CD14-positive monocyte (primary cell): ENCODE measurements around the gene DOCK4. TPM values are rescaled to one million over a fixed set of nuclear protein-coding genes. Genes with fewer than 3 reads are reported as not detected.

Experiments
- DNase-seq, 3 donors: peaks; one replicate each; pipeline ENCODE4 v3.0.0-alpha.2; 2011 to 2022
- H2AFZ ChIP-seq: 2 replicates; pipeline ENCODE4 v1.6.0; 2012; ENCODE audit warnings: mild to moderate bottlenecking, low read depth, low read length, inconsistent platforms; ENCODE audit not compliant: insufficient read depth, poor library complexity, severe bottlenecking
- H3K27ac ChIP-seq, 2 donors: 1 replicate in 1 of 2; 2 replicates in 1 of 2; pipeline ENCODE4 v1.5.1; 2012 to 2013; ENCODE audit warnings: low read length in 2 of 2, control low read depth in 1 of 2, inconsistent platforms in 1 of 2, low read depth in 1 of 2, mild to moderate bottlenecking in 1 of 2
- H3K27me3 ChIP-seq, 2 donors: one replicate each; pipeline versions ENCODE4 v1.6.0 to v1.6.1; 2011 to 2013; ENCODE audit warnings: low read length in 2 of 2; ENCODE audit not compliant: control insufficient read depth in 2 of 2, insufficient read depth in 2 of 2
- H3K36me3 ChIP-seq, 2 donors: replicated peaks in 1 of 2; 1 replicate in 1 of 2; 2 replicates in 1 of 2; pipeline versions ENCODE4 v1.5.1 to v1.6.1; 2012 to 2013; ENCODE audit warnings: low read length in 2 of 2, control low read depth in 1 of 2, inconsistent platforms in 1 of 2, mild to moderate bottlenecking in 1 of 2; ENCODE audit not compliant: insufficient read depth in 2 of 2, control insufficient read depth in 1 of 2
- H3K4me1 ChIP-seq, 2 donors: 1 replicate in 1 of 2; 2 replicates in 1 of 2; pipeline versions ENCODE4 v1.5.1 to v1.6.1; 2012 to 2013; ENCODE audit warnings: low read length in 2 of 2, control low read depth in 1 of 2, inconsistent platforms in 1 of 2, mild to moderate bottlenecking in 1 of 2, moderate library complexity in 1 of 2; ENCODE audit not compliant: insufficient read depth in 2 of 2, control insufficient read depth in 1 of 2
- H3K4me2 ChIP-seq: replicated peaks from 2 replicates; pipeline ENCODE3; 2012; ENCODE audit warnings: low read length, moderate library complexity, mild to moderate bottlenecking; ENCODE audit not compliant: poor library complexity, severe bottlenecking; ENCODE audit errors: extremely low read depth
- H3K4me3 ChIP-seq, 3 experiments: fragments of 200-600 bp in 1 of 3; sonication (generic) in 1 of 3; replicated peaks in 1 of 3; 1 replicate in 2 of 3; 2 replicates in 1 of 3; pipeline ENCODE4 v1.5.1; 2011 to 2013; ENCODE audit warnings: low read length in 3 of 3, mild to moderate bottlenecking in 3 of 3, control low read depth in 2 of 3, low read depth in 2 of 3, inconsistent platforms in 1 of 3, moderate library complexity in 1 of 3
- H3K79me2 ChIP-seq: 2 replicates; pipeline ENCODE4 v1.6.0; 2012; ENCODE audit warnings: mild to moderate bottlenecking, control low read depth, inconsistent platforms, low read length, moderate library complexity; ENCODE audit not compliant: insufficient read depth
- H3K9ac ChIP-seq: 2 replicates; pipeline ENCODE4 v1.6.0; 2017; ENCODE audit warnings: low read length, mild to moderate bottlenecking; ENCODE audit not compliant: insufficient read depth, poor library complexity, severe bottlenecking
- H3K9me3 ChIP-seq, 2 donors: replicated peaks in 1 of 2; 1 replicate in 1 of 2; 2 replicates in 1 of 2; pipeline versions ENCODE4 v1.5.1 to v1.6.1; 2012 to 2013; ENCODE audit warnings: low read length in 2 of 2, control low read depth in 1 of 2; ENCODE audit not compliant: control insufficient read depth in 1 of 2, insufficient read depth in 1 of 2
- H4K20me1 ChIP-seq: 2 replicates; pipeline ENCODE4 v1.6.0; 2012; ENCODE audit warnings: mild to moderate bottlenecking, low read length, control low read depth, moderate library complexity; ENCODE audit not compliant: insufficient read depth
- H3K27ac Mint-ChIP-seq, 7 donors: one replicate each; pipeline ENCODE4 v1.8.0; 2020; ENCODE audit warnings: mild to moderate bottlenecking in 7 of 7, mixed read lengths in 7 of 7, moderate library complexity in 6 of 7, inconsistent platforms in 2 of 7
- H3K27me3 Mint-ChIP-seq, 3 donors: one replicate each; pipeline ENCODE4 v1.8.0; 2021 to 2022; ENCODE audit warnings: low read depth in 3 of 3, mild to moderate bottlenecking in 3 of 3, mixed read lengths in 3 of 3, moderate library complexity in 3 of 3, inconsistent platforms in 1 of 3
- H3K36me3 Mint-ChIP-seq, 2 donors: one replicate each; pipeline ENCODE4 v1.8.0; 2020; ENCODE audit warnings: mixed read lengths in 2 of 2, inconsistent platforms in 1 of 2, mild to moderate bottlenecking in 1 of 2
- H3K4me1 Mint-ChIP-seq: one replicate; pipeline ENCODE4 v1.8.0; 2020; ENCODE audit warnings: mild to moderate bottlenecking, mixed read lengths
- H3K4me3 Mint-ChIP-seq, 2 donors: one replicate each; pipeline ENCODE4 v1.8.0; 2020; ENCODE audit warnings: mild to moderate bottlenecking in 2 of 2, mixed read lengths in 2 of 2, moderate library complexity in 1 of 2
- H3K9me3 Mint-ChIP-seq, 7 donors: one replicate each; pipeline ENCODE4 v1.8.0; 2020 to 2022; ENCODE audit warnings: mixed read lengths in 7 of 7, mild to moderate bottlenecking in 6 of 7, moderate library complexity in 6 of 7, inconsistent platforms in 2 of 7
- WGBS: methylation state at CpG from one replicate; pipeline ENCODE4 v1.1.5; 2013; ENCODE audit warnings: missing lambda C conversion rate; ENCODE audit not compliant: insufficient coverage; 5-methylcytosine and 5-hydroxymethylcytosine counted together
- intact Hi-C, 2 donors: fragments of 100-400 bp; cut with micrococcal nuclease; formaldehyde crosslinking; loops; one replicate each; pipeline versions ENCODE4 v1.15.0 to v1.15.1; 2023
- polyA plus RNA-seq, 3 donors: library from polyadenylated mRNA; depleted of rRNA in 1 of 3; unstranded in 2 of 3; stranded (reverse) in 1 of 3; fragments of 300-500 nt in 2 of 3; fragments of >200 nt in 1 of 3; fragmentation: Illumina TruSeq in 2 of 3; gene quantifications; 1 replicate in 2 of 3; 2 replicates in 1 of 3; pipeline ENCODE4 v1.2.3, GENCODE V29; 2012 to 2021
- TF ChIP-seq, protein P1 (sequence below): fragments of 200-600 bp; IDR thresholded peaks from one replicate; pipeline ENCODE4 v1.8.0; 2022; ENCODE audit warnings: antibody characterized with exemption, mild to moderate bottlenecking

Gene DOCK4
- polyA plus RNA-seq, 3 donors: 1.3 to 5.0 (median 2.7) TPM

DNA sequence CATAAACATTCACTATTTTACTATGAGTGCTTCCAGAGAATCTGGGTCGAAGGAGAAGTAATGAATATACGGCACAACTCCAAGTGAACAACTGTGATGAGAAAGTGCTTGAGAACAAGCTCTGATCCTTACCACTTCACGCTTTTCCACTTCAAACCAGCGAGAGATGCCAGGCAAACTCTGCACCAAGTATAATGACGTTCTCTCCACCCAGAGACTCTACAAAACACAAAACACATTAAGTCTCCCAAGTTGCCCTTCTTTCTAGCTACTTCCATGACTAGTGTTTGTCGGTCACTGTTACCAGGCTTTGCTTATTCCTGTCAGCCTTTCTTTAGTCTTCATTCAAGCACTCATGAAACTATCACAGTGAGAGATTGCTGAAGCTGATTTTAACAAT lies 450.8 kb downstream of the DOCK4 start:
- Histone ChIP-seq H3K4me2 (no peak overlapping the region), H3K4me3 (no peak overlapping the region), H3K4me1 (no peaks in the 10 kb centered on the region), H4K20me1 (no peaks in the 10 kb centered on the region), H3K79me2 (no peaks in the 10 kb centered on the region), H3K27ac (no peak overlapping the region), H2AFZ (no peak overlapping the region), H3K9me3 (no peaks in the 10 kb centered on the region), H3K9ac (no peak overlapping the region), H3K27me3 (no peaks in the 10 kb centered on the region), H3K36me3 (no peaks in the 10 kb centered on the region)
- Mint-ChIP-seq H3K9me3 (peaks cover 0 to 6% (median 0%) of the 10 kb centered on the region in 7 donors), H3K27ac (no peak overlapping the region), H3K4me1 (no peaks in the 10 kb centered on the region), H3K27me3 (peaks cover 0 to 1% (median 0%) of the 10 kb centered on the region in 3 donors), H3K4me3 (no peak overlapping the region), H3K36me3 (no peaks in the 10 kb centered on the region)
- DNase-seq: no peak
- TF ChIP-seq, protein P1, sequence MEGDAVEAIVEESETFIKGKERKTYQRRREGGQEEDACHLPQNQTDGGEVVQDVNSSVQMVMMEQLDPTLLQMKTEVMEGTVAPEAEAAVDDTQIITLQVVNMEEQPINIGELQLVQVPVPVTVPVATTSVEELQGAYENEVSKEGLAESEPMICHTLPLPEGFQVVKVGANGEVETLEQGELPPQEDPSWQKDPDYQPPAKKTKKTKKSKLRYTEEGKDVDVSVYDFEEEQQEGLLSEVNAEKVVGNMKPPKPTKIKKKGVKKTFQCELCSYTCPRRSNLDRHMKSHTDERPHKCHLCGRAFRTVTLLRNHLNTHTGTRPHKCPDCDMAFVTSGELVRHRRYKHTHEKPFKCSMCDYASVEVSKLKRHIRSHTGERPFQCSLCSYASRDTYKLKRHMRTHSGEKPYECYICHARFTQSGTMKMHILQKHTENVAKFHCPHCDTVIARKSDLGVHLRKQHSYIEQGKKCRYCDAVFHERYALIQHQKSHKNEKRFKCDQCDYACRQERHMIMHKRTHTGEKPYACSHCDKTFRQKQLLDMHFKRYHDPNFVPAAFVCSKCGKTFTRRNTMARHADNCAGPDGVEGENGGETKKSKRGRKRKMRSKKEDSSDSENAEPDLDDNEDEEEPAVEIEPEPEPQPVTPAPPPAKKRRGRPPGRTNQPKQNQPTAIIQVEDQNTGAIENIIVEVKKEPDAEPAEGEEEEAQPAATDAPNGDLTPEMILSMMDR: no peak
- WGBS: 100% methylated on average over 4 of the region's 6 CpGs
- intact Hi-C loops: loop anchor here (10.0 kb wide), 2 partner anchors 659 to 1139 kb away; no protein-coding TSS in a partner anchor

DNA sequence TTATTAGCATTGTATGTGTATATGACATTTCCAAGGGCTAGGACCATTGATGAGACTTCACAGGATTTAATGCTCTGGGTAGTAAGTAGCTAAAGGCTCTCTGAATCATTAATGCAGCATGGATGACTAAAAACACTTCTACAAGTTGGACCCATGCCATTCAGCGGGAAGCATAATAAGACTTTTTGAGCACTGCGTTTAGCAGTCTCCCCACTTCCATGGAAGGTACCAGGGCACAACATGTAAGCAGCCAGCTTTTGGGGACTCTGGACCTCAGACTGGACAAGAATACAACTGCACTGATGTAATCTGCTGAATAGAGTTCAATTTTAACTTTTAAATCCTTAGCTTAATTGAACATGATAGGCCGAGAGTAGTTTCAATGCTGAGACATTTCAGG lies 452.2 kb downstream of the DOCK4 start:
- no peaks in the 10 kb centered on the region for H3K36me3 Mint-ChIP-seq
- WGBS: 100% methylated on average over 1 of the region's 3 CpGs
- intact Hi-C loops: loop anchor here (5.0 to 10.0 kb wide), 3 partner anchors 658 to 1141 kb away; no protein-coding TSS in a partner anchor
- H3K4me1 Mint-ChIP-seq: no peaks in the 10 kb centered on the region
- Histone ChIP-seq H3K27ac (no peak overlapping the region), H3K4me3 (no peak overlapping the region), H3K36me3 (no peaks in the 10 kb centered on the region), H3K79me2 (no peaks in the 10 kb centered on the region), H3K27me3 (no peaks in the 10 kb centered on the region), H3K9ac (no peak overlapping the region), H3K9me3 (no peaks in the 10 kb centered on the region), H3K4me2 (no peak overlapping the region), H3K4me1 (no peaks in the 10 kb centered on the region), H2AFZ (no peak overlapping the region), H4K20me1 (no peaks in the 10 kb centered on the region)
- peaks cover 0 to 1% (median 0%) of the 10 kb centered on the region in 3 donors for H3K27me3 Mint-ChIP-seq
- no peak overlapping the region for H3K4me3 Mint-ChIP-seq
- no peak overlapping the region for H3K27ac Mint-ChIP-seq
- H3K9me3 Mint-ChIP-seq: peaks cover 0 to 6% (median 0%) of the 10 kb centered on the region in 7 donors
- TF ChIP-seq, protein P1: no peak
- DNase-seq: no peak
